Neural cell (in vitro differentiated cells): ENCODE data around the gene ARSB.

Experiments
- EZH2 ChIP-seq: fragments of 200-600, 300-800 bp; shearing (Covaris generic), sonication (generic); IDR thresholded peaks from 2 replicates; pipeline ENCODE4 v1.6.1; 2014; ENCODE audit warnings: antibody characterized with exemption, low read length, borderline replicate concordance, mild to moderate bottlenecking; ENCODE audit not compliant: insufficient read depth, poor library complexity, severe bottlenecking
- SMC3 ChIP-seq: fragments of 450-650 bp; conservative IDR thresholded peaks from 2 replicates; pipeline ENCODE4 v1.6.1; 2014; ENCODE audit warnings: antibody characterized with exemption, mild to moderate bottlenecking, moderate library complexity; ENCODE audit not compliant: poor library complexity
- TAF1 ChIP-seq: IDR thresholded peaks from 2 replicates; pipeline ENCODE4 v1.6.1; 2012; ENCODE audit warnings: low read depth
- TF ChIP-seq, protein P1 (sequence below): fragments of 450-650 bp; IDR thresholded peaks from 2 replicates; pipeline ENCODE4 v1.5.1; 2014; ENCODE audit warnings: antibody characterized with exemption, mild to moderate bottlenecking, moderate library complexity; ENCODE audit not compliant: poor library complexity, severe bottlenecking

DNA sequence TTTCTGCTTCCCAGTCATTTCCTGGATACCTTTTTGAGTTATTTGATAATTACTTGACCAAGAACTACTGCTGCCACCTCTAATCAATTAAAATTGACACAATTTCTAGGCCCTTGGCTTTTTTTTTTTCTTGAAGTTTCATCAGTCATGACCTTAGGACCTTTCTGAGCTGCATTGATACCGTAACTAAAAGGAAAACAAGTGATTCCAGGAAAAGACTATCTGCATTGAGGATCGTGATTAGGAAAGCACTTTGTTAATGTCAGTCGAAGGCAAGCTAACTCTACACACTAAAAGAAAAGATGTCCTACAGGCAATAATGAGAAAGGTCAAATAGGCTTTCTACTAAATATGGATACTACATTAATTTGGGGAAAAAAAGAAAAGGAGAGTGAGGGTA, 69.9 kb downstream of the ARSB start:
- TF ChIP-seq, protein P1, sequence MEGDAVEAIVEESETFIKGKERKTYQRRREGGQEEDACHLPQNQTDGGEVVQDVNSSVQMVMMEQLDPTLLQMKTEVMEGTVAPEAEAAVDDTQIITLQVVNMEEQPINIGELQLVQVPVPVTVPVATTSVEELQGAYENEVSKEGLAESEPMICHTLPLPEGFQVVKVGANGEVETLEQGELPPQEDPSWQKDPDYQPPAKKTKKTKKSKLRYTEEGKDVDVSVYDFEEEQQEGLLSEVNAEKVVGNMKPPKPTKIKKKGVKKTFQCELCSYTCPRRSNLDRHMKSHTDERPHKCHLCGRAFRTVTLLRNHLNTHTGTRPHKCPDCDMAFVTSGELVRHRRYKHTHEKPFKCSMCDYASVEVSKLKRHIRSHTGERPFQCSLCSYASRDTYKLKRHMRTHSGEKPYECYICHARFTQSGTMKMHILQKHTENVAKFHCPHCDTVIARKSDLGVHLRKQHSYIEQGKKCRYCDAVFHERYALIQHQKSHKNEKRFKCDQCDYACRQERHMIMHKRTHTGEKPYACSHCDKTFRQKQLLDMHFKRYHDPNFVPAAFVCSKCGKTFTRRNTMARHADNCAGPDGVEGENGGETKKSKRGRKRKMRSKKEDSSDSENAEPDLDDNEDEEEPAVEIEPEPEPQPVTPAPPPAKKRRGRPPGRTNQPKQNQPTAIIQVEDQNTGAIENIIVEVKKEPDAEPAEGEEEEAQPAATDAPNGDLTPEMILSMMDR = no peak
- TF ChIP-seq EZH2 (no peak), SMC3 (no peak), TAF1 (no peak)
